Breast epithelium (tissue), 4 donors: Measurements from ENCODE around the gene LEFTY2. TPM values are rescaled to one million over a fixed set of nuclear protein-coding genes. Genes with fewer than 3 reads are reported as not detected.
"Not testable (repeated sequence)": the region's sequence is repeated elsewhere in the genome, so short reads cannot be mapped to it uniquely, and the experiment has no call there.

Experiments
- DNase-seq, 2 donors: peaks; one replicate each; pipeline ENCODE4 v3.0.0-alpha.2; 2019; ENCODE audit warnings: low spot score in 2 of 2
- H3K27ac ChIP-seq, 2 donors: fragments of 200-600 bp; sonication (generic) in 1 of 2; one replicate each; pipeline ENCODE4 v1.5.1; 2016 to 2019; ENCODE audit warnings: mild to moderate bottlenecking in 1 of 2
- H3K27me3 ChIP-seq, 2 donors: fragments of 200-600 bp; sonication (generic) in 1 of 2; one replicate each; pipeline versions ENCODE4 v1.5.1 to v1.6.0; 2017 to 2019; ENCODE audit warnings: control low read depth in 1 of 2, mild to moderate bottlenecking in 1 of 2
- H3K36me3 ChIP-seq: fragments of 200-600 bp; one replicate; pipeline ENCODE4 v1.5.1; 2019
- H3K4me1 ChIP-seq, 2 donors: fragments of 200-600 bp; sonication (generic); one replicate each; pipeline ENCODE4 v1.5.1; 2016 to 2019; ENCODE audit warnings: control low read depth in 1 of 2
- H3K4me3 ChIP-seq, 3 donors: fragments of 200-600 bp; sonication (generic); 1 replicate in 2 of 3; 2 replicates in 1 of 3; pipeline ENCODE4 v1.5.1; 2016 to 2019; ENCODE audit warnings: mild to moderate bottlenecking in 3 of 3, moderate library complexity in 2 of 3
- H3K9me3 ChIP-seq, 2 donors: fragments of 200-600 bp; sonication (generic) in 1 of 2; one replicate each; pipeline ENCODE4 v1.5.1; 2016 to 2019; ENCODE audit warnings: control low read depth in 1 of 2
- POLR2A ChIP-seq: fragments of 450-650 bp; IDR thresholded peaks from one replicate; pipeline ENCODE4 v1.6.1; 2016; ENCODE audit warnings: antibody characterized with exemption, mild to moderate bottlenecking, moderate library complexity
- POLR2AphosphoS5 ChIP-seq, 3 donors: sonication (generic); formaldehyde crosslinking; IDR thresholded peaks; one replicate each; pipeline ENCODE4 v1.6.1; 2017; ENCODE audit warnings: antibody characterized with exemption in 3 of 3
- intact Hi-C: fragments of 100-400 bp; cut with DNase I; formaldehyde crosslinking; loops from one replicate; pipeline ENCODE4 v1.15.1; 2023; ENCODE audit warnings: low total_unique reads
- total RNA-seq, 3 donors: library from RNA; depleted of rRNA; stranded (reverse); fragments of >200 nt; gene quantifications; one replicate each; pipeline ENCODE4 v1.1.0, GENCODE V29; 2016
- TF ChIP-seq, protein P1 (sequence below), 3 donors: fragments of 450-650 bp; IDR thresholded peaks; one replicate each; pipeline ENCODE4 v1.5.1; 2016 to 2017; ENCODE audit warnings: antibody characterized with exemption in 3 of 3, mild to moderate bottlenecking in 3 of 3, moderate library complexity in 3 of 3

The LEFTY2 gene
- total RNA-seq, 3 donors from 2014 or later: 0.88 to 0.96 TPM; not detected in 1

DNA sequence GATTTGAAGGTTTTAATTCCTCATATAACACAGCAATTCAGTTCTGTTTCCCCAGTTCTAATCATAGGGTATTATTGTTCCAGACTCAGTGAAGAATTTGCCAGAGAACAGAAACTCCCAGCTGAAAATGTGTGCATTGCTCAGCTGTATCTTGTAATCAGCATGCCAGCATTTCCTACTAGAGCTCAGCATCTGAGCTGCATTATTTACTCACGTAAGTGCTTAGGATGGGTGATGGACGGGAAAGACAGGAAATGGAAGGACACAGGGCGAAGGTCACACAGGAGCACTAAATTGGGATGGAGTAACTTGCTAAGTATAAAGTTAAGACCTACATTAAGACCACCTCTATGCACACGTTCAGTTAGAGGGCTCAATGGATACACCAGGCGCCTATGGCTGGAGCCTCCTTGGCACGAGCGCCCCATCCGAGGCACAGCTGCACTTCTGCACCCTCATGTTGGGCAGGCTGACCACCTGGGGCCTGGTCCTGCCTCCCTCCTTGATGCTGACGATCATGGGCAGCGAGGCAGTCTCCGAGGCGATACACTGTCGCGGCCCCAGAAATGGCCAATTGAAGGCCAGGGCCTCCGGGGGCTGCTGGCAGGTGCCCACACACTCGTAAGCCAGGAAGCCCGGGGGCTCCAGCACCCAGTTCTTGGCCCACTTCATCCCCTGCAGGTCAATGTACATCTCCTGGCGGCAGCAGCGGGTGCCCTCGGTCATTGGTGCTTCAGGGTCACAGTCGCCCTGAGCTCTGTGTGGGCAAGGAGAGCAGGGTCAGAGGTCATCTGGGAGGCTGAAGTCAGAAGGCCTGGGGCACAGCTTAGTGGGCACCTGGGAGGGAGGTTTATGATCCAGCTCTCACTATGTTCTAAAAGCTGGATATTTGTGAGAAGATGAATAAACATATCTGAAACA is 3.7 kb downstream of the LEFTY2 start:
- DNase-seq: no peak
- Histone ChIP-seq H3K27ac (no peak overlapping the region), H3K27me3 (no peaks in the 10 kb centered on the region), H3K4me3 (no peak overlapping the region), H3K36me3 (no peaks in the 10 kb centered on the region), H3K4me1 (peaks cover 11 to 14% of the 10 kb centered on the region in 2 donors), H3K9me3 (no peaks in the 10 kb centered on the region)
- intact Hi-C loops: no loop called here
- TF ChIP-seq, protein P1, sequence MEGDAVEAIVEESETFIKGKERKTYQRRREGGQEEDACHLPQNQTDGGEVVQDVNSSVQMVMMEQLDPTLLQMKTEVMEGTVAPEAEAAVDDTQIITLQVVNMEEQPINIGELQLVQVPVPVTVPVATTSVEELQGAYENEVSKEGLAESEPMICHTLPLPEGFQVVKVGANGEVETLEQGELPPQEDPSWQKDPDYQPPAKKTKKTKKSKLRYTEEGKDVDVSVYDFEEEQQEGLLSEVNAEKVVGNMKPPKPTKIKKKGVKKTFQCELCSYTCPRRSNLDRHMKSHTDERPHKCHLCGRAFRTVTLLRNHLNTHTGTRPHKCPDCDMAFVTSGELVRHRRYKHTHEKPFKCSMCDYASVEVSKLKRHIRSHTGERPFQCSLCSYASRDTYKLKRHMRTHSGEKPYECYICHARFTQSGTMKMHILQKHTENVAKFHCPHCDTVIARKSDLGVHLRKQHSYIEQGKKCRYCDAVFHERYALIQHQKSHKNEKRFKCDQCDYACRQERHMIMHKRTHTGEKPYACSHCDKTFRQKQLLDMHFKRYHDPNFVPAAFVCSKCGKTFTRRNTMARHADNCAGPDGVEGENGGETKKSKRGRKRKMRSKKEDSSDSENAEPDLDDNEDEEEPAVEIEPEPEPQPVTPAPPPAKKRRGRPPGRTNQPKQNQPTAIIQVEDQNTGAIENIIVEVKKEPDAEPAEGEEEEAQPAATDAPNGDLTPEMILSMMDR (IDR thresholded peaks at IDR 0.05): no peak
- TF ChIP-seq POLR2AphosphoS5 (IDR thresholded peaks at IDR 0.05) (no peak), POLR2A (no peak)

DNA sequence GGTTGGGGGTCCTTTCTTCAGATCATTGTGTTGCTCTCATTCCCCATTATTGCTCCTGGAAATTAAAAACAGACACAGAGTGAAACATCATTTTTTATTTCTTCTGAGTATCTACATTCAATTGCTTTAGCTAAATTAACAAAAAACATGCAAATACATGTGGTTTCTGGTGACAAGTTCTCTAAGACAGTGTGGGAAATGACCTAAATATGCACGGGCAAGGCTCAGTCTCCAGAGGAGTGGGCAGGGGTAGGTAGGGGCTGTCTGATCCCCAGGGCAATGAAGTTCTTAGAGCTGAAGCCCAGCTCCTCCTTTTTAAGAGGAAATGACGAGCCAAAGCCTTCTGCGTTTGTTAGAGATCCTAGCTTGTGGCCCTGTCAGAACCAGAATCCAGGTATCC is 4.5 kb downstream of the LEFTY2 start:
- Histone ChIP-seq H3K9me3 (no peaks in the 10 kb centered on the region), H3K4me3 (no peak overlapping the region), H3K27ac (peak overlapping the region in 1 of 2 donors; percentile 46), H3K27me3 (no peaks in the 10 kb centered on the region), H3K4me1 (peaks cover 10 to 12% of the 10 kb centered on the region in 2 donors), H3K36me3 (no peaks in the 10 kb centered on the region)
- intact Hi-C loops: no loop called here
- TF ChIP-seq POLR2A (no peak), POLR2AphosphoS5 (IDR thresholded peaks at IDR 0.05) (no peak)
- TF ChIP-seq, protein P1 (IDR thresholded peaks at IDR 0.05): no peak
- DNase-seq: no peak

DNA sequence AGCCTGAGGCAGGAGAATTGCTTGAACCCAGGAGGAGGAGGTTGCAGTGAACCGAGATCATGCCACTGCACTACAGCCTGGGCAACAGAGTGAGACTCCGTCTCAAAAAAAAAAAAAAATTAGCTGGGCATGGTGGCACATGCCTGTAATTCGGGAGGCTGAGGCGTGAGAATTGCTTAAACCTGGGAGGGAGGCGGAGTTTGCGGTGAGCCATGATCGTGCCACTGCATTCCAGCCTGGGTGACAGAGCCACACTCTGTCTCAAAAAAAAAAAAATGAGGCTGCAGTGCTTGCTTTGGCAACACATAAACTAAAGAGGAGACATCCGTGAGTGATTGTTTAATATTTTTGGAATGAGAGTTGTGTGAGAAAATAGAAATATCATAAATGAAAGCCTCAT is 4.9 kb downstream of the LEFTY2 start:
- peak in 1 of 2 donors; percentile 69 for DNase-seq
- intact Hi-C loops, H3K4me1 ChIP-seq, H3K36me3 ChIP-seq, H3K9me3 ChIP-seq, H3K27me3 ChIP-seq, H3K4me3 ChIP-seq: not testable (repeated sequence)
- peak overlapping the region in 1 of 2 donors; percentile 46 for H3K27ac ChIP-seq

DNA sequence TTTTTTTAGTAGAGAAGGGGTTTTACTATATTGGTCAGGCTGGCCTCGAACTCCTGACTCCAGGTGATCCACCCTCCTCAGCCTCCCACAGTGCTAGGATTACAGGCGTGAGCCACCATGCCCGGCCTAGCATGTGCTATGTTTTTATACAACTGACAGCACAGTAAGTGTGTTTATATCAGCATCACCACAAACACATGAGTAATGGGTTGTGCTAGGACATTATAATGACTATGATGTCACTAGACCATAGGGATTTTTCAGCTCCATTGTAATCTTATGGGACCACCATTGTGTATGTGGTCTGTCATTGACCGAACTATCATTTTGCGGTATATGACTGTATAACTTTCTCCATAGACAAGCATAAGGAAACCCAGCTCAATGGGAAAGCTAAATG is 6.3 kb downstream of the LEFTY2 start:
- Histone ChIP-seq H3K4me1 (peaks cover 0 to 4% of the 10 kb centered on the region in 2 donors), H3K36me3 (no peaks in the 10 kb centered on the region), H3K27ac (no peak overlapping the region), H3K27me3 (no peaks in the 10 kb centered on the region), H3K9me3 (no peaks in the 10 kb centered on the region), H3K4me3 (no peak overlapping the region)
- DNase-seq: no peak
- intact Hi-C loops: no loop called here
- TF ChIP-seq, protein P1 (IDR thresholded peaks at IDR 0.05): no peak
- no peak for TF ChIP-seq POLR2A
- TF ChIP-seq POLR2AphosphoS5 (IDR thresholded peaks at IDR 0.05): no peak

DNA sequence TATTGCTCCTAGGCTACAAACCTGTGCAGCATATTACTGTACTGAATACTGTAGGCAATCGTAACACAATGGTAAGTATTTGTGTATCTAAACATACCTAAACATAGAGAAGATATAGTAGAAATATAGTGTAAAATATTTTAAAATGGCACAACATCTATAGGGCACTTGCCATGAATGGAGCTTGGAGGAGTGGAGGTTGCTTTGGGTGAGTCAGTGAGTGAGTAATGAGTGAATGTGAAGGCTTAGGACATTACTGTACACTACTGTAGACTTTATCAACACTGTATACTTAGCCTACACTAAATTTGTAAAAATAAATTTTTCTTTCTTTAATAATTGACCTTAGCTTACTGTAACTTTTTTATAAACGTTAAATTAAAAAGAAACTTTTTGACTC is 7.9 kb downstream of the LEFTY2 start:
- Histone ChIP-seq H3K27me3 (no peaks in the 10 kb centered on the region), H3K9me3 (no peaks in the 10 kb centered on the region), H3K4me1 (peaks cover 0 to 4% of the 10 kb centered on the region in 2 donors), H3K4me3 (no peak overlapping the region), H3K27ac (no peak overlapping the region), H3K36me3 (no peaks in the 10 kb centered on the region)
- intact Hi-C loops: no loop called here
- TF ChIP-seq, protein P1 (IDR thresholded peaks at IDR 0.05): no peak
- no peak for TF ChIP-seq POLR2A
- TF ChIP-seq POLR2AphosphoS5 (IDR thresholded peaks at IDR 0.05): no peak
- no peak for DNase-seq
